ENCODE measurements around the gene TNNI2. TPM values are rescaled to one million over a fixed set of nuclear protein-coding genes. Genes with fewer than 3 reads are reported as not detected.

Gene TNNI2
- total and polyA plus RNA-seq, 2 donors (not counting 3 experiments of a cell fraction or from before 2014, with no cell fraction given) = not detected

DNA sequence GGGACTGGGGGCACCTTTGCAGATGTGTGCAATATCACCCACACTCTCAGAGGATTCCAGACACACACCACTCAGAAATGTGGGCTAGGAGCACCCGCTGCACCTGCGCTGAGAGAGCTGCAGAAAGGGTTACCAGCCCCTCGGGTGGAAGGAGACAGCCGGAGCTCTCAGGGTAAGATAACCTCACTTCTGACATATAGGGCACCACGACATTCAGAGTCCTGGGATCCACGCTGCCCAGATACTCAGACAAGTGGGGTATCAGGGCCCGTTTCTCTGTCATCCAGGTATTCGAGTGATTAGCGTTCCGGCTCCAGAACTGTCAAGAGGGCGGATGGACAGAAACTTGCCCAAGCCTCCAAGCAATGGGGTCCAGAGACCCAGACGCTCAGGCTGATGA is 10.2 kb upstream of the TNNI2 start:
- BruUV-seq (replicated peaks) = no TSS peak
- H3K4me2 ChIP-seq (ENCODE audit: insufficient read depth, low read length) = no peak overlapping the region
- H3K9ac ChIP-seq (replicated peaks; ENCODE audit: extremely low read depth, insufficient read depth, low read length) = no peak overlapping the region
- H3K4me3 ChIP-seq (replicated peaks in 1 of 3; ENCODE audit: insufficient read depth in 1 of 3, low read depth in 1 of 3, low read length in 3 of 3) = no peak overlapping the region
- no peaks in the 10 kb centered on the region for H3K79me2 ChIP-seq (ENCODE audit: control insufficient read depth, insufficient read depth, low read length)
- peaks cover 3% of the 10 kb centered on the region for H3K4me1 ChIP-seq (ENCODE audit: control insufficient read depth, extremely low read depth, insufficient read depth, low read length)
- ChIA-PET POLR2A (no interaction called here), CTCF (interaction anchor here (0.9 to 5.4 kb wide), 4 partner anchors 54 to 176 kb away, joined by 3 to 50 read pairs (median 9); no protein-coding TSS in a partner anchor)
- dilution Hi-C loops (cut with MboI; ENCODE audit: extremely low pct_ligation_motif_present, low sequenced_read_pairs) (no loop called here), intact Hi-C loops (cut with micrococcal nuclease) (no loop called here)
- FAIRE-seq = no peak
- H3K27ac ChIP-seq (ENCODE audit: insufficient read depth, low read depth, low read length) = no peak overlapping the region
- H3K27me3 ChIP-seq (ENCODE audit: control insufficient read depth in 2 of 2, insufficient read depth in 2 of 2, low read length in 2 of 2) = no peaks in the 10 kb centered on the region
- no peak overlapping the region for H2AFZ ChIP-seq (ENCODE audit: low read depth, low read length)
- TF ChIP-seq GATA2 (IDR thresholded peaks at IDR 0.05; ENCODE audit: insufficient read depth, insufficient read length, low read depth, low read length) (no peak), FOS (IDR thresholded peaks at IDR 0.05; ENCODE audit: borderline replicate concordance, insufficient read depth, low read length) (no peak), JUN (IDR thresholded peaks at IDR 0.05; ENCODE audit: borderline replicate concordance, insufficient read depth, insufficient read length, low read depth) (no peak), EZH2 (IDR thresholded peaks at IDR 0.05; ENCODE audit: borderline replicate concordance, low read depth, low read length, severe bottlenecking) (no peak), POLR2A (IDR thresholded peaks at IDR 0.05; ENCODE audit: low read depth, low read length) (no peak), POLR2AphosphoS5 (IDR thresholded peaks at IDR 0.05; ENCODE audit: insufficient read depth, low read depth, low read length) (no peak), MYC (IDR thresholded peaks at IDR 0.05; ENCODE audit: low read depth, low read length) (no peak)
- TF ChIP-seq, protein P1, sequence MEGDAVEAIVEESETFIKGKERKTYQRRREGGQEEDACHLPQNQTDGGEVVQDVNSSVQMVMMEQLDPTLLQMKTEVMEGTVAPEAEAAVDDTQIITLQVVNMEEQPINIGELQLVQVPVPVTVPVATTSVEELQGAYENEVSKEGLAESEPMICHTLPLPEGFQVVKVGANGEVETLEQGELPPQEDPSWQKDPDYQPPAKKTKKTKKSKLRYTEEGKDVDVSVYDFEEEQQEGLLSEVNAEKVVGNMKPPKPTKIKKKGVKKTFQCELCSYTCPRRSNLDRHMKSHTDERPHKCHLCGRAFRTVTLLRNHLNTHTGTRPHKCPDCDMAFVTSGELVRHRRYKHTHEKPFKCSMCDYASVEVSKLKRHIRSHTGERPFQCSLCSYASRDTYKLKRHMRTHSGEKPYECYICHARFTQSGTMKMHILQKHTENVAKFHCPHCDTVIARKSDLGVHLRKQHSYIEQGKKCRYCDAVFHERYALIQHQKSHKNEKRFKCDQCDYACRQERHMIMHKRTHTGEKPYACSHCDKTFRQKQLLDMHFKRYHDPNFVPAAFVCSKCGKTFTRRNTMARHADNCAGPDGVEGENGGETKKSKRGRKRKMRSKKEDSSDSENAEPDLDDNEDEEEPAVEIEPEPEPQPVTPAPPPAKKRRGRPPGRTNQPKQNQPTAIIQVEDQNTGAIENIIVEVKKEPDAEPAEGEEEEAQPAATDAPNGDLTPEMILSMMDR (IDR thresholded peaks at IDR 0.05; ENCODE audit: extremely low read depth in 1 of 2, insufficient read depth in 1 of 2, low read depth in 1 of 2, low read length in 2 of 2) = no peak
- TF ChIP-seq, protein P2, sequence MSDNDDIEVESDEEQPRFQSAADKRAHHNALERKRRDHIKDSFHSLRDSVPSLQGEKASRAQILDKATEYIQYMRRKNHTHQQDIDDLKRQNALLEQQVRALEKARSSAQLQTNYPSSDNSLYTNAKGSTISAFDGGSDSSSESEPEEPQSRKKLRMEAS (IDR thresholded peaks at IDR 0.05; ENCODE audit: insufficient read depth, insufficient read length) = no peak
- DNase-seq (ENCODE audit: low read depth, low spot score) = no peak
- H3K9me3 ChIP-seq (replicated peaks; ENCODE audit: control insufficient read depth, insufficient read depth, low read length) = no peaks in the 10 kb centered on the region
- no peaks in the 10 kb centered on the region for H3K36me3 ChIP-seq (ENCODE audit: control insufficient read depth in 2 of 2, extremely low read depth in 1 of 2, insufficient read depth in 2 of 2, low read length in 2 of 2)
- no peaks in the 10 kb centered on the region for H4K20me1 ChIP-seq (replicated peaks; ENCODE audit: control insufficient read depth, extremely low read depth, insufficient read depth, low read length)
- no peaks in the 10 kb centered on the region for H3K9me1 ChIP-seq (replicated peaks; ENCODE audit: control insufficient read depth, extremely low read depth, insufficient read depth, low read length)
